Loucy (cell line): Measurements from ENCODE around the gene ZNF581.

Experiments
- H2AFZ ChIP-seq: fragments of 200-600 bp; sonication (generic); 2 replicates; pipeline ENCODE4 v1.6.0; 2016; ENCODE audit warnings: antibody characterized with exemption, mild to moderate bottlenecking, low read length, moderate library complexity
- H3F3A ChIP-seq: fragments of 200-600 bp; 2 replicates; pipeline ENCODE4 v1.6.0; 2016; ENCODE audit warnings: antibody characterized with exemption, low read depth, mild to moderate bottlenecking
- H3K27me3 ChIP-seq: fragments of 200-600 bp; sonication (generic); 2 replicates; pipeline ENCODE4 v1.6.1; 2014; ENCODE audit warnings: low read length, mild to moderate bottlenecking; ENCODE audit not compliant: insufficient read depth, poor library complexity, severe bottlenecking
- H3K36me3 ChIP-seq: fragments of 200-600 bp; sonication (generic); 2 replicates; pipeline ENCODE4 v1.6.1; 2016; ENCODE audit warnings: low read length; ENCODE audit not compliant: insufficient read depth
- H3K4me1 ChIP-seq: fragments of 200-600 bp; sonication (generic); 2 replicates; pipeline ENCODE4 v1.5.1; 2014; ENCODE audit warnings: low read length, mild to moderate bottlenecking; ENCODE audit not compliant: insufficient read depth, poor library complexity, severe bottlenecking
- H3K4me2 ChIP-seq: fragments of 200-600 bp; sonication (generic); 2 replicates; pipeline ENCODE4 v1.6.0; 2014; ENCODE audit warnings: antibody characterized with exemption, low read length, low read depth, mild to moderate bottlenecking; ENCODE audit not compliant: poor library complexity, severe bottlenecking
- H3K4me3 ChIP-seq: fragments of 200-600 bp; sonication (generic); 2 replicates; pipeline ENCODE4 v1.5.1; 2014; ENCODE audit warnings: low read length, mild to moderate bottlenecking, mixed read lengths; ENCODE audit not compliant: poor library complexity, severe bottlenecking
- H3K79me2 ChIP-seq: fragments of 200-600 bp; sonication (generic); 2 replicates; pipeline ENCODE4 v1.6.1; 2014; ENCODE audit warnings: low read length; ENCODE audit not compliant: insufficient read depth
- H3K9ac ChIP-seq: fragments of 200-600 bp; sonication (generic); 2 replicates; pipeline ENCODE4 v1.6.0; 2014; ENCODE audit warnings: mild to moderate bottlenecking, low read depth, low read length, moderate library complexity; ENCODE audit not compliant: poor library complexity, severe bottlenecking
- H3K9me2 ChIP-seq: fragments of 200-600 bp; sonication (generic); replicated peaks from 2 replicates; pipeline ENCODE4 v1.6.1; 2016; ENCODE audit warnings: low read depth, low read length, mixed read lengths
- H3K9me3 ChIP-seq: fragments of 200-600 bp; sonication (generic); 2 replicates; pipeline ENCODE4 v1.6.1; 2014; ENCODE audit warnings: mild to moderate bottlenecking, antibody characterized with exemption, low read length, low read depth; ENCODE audit not compliant: insufficient read depth
- H4K20me1 ChIP-seq: fragments of 200-600 bp; sonication (generic); 2 replicates; pipeline ENCODE4 v1.6.0; 2014; ENCODE audit warnings: antibody characterized with exemption, low read length, mild to moderate bottlenecking; ENCODE audit not compliant: insufficient read depth, poor library complexity, severe bottlenecking
- EZH2phosphoT487 ChIP-seq: fragments of 200-600 bp; IDR thresholded peaks from 2 replicates; pipeline ENCODE4 v1.6.1; 2018; ENCODE audit warnings: antibody characterized with exemption, mild to moderate bottlenecking, moderate library complexity, borderline replicate concordance
- TF ChIP-seq, protein P1 (sequence below): fragments of 200-600 bp; sonication (generic); conservative IDR thresholded peaks from 2 replicates; pipeline ENCODE4 v1.5.1; 2014; ENCODE audit warnings: mild to moderate bottlenecking, antibody characterized with exemption, low read length

Gene ZNF581

DNA sequence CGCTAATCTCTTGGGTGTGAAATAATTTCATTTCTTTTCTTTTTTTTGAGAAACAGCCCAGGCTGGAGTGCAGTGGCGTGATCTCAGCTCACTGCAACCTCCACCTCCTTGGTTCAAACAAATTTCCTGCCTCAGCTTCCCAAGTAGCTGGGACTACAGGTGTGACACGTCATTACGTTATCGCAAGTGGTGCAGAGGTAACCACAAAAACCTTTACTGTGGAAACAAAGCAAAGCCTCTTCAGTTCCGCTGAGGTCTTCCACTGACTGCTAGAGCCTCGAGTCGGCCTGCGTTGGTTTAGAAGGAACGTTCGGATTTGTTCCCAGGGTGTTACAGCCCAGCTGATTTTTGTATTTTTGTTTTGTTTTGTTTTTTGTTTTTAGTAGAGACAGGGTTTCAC is 17.1 kb upstream of the ZNF581 start:
- H3K79me2 ChIP-seq, result 0 out of 2 replicates have a peak, but pooled peaks cover 7% of the 10 kb centered on the region
- H3K4me2 ChIP-seq, result peak overlapping the region; percentile 21
- no peaks in the 10 kb centered on the region for H3K9me3 ChIP-seq
- peaks cover 6% of the 10 kb centered on the region for H4K20me1 ChIP-seq
- peak overlapping the region; percentile 25 for H3K9ac ChIP-seq
- H3K4me3 ChIP-seq, result no peak overlapping the region
- no peaks in the 10 kb centered on the region for H3K27me3 ChIP-seq
- H3K9me2 ChIP-seq, result no peaks in the 10 kb centered on the region
- H3F3A ChIP-seq, result no peaks in the 10 kb centered on the region
- H3K36me3 ChIP-seq, result no peaks in the 10 kb centered on the region
- H3K4me1 ChIP-seq, result peaks cover 11% of the 10 kb centered on the region
- no peak for TF ChIP-seq EZH2phosphoT487
- TF ChIP-seq, protein P1, sequence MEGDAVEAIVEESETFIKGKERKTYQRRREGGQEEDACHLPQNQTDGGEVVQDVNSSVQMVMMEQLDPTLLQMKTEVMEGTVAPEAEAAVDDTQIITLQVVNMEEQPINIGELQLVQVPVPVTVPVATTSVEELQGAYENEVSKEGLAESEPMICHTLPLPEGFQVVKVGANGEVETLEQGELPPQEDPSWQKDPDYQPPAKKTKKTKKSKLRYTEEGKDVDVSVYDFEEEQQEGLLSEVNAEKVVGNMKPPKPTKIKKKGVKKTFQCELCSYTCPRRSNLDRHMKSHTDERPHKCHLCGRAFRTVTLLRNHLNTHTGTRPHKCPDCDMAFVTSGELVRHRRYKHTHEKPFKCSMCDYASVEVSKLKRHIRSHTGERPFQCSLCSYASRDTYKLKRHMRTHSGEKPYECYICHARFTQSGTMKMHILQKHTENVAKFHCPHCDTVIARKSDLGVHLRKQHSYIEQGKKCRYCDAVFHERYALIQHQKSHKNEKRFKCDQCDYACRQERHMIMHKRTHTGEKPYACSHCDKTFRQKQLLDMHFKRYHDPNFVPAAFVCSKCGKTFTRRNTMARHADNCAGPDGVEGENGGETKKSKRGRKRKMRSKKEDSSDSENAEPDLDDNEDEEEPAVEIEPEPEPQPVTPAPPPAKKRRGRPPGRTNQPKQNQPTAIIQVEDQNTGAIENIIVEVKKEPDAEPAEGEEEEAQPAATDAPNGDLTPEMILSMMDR, result no peak
- no peak overlapping the region for H2AFZ ChIP-seq

DNA sequence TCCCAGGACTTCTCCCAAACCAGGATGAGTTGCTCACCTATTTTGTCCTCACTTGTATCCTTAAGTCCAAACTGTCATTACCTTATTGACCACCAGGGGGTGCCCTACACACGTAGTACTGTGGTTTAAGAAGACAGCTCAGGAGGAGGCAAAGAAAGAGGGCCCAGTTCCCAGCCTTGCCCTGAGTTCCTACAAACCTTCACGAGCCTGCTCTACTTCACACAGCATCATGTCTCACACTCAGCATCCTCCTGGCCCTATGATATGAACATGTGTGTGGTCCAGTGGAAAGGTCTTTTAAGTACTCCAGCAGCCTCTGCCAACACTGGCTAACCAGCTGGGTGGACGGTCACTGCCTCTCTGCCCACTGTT is 11.0 kb upstream of the ZNF581 start:
- peaks cover 25% of the 10 kb centered on the region for H3K79me2 ChIP-seq
- no peak overlapping the region for H3K4me2 ChIP-seq
- TF ChIP-seq EZH2phosphoT487, result no peak
- TF ChIP-seq, protein P1, result peak; percentile 75
- H3F3A ChIP-seq, result no peaks in the 10 kb centered on the region
- no peaks in the 10 kb centered on the region for H3K9me2 ChIP-seq
- peaks cover 20% of the 10 kb centered on the region for H3K4me1 ChIP-seq
- H3K4me3 ChIP-seq, result no peak overlapping the region
- peaks cover 8% of the 10 kb centered on the region for H4K20me1 ChIP-seq
- H3K9me3 ChIP-seq, result no peaks in the 10 kb centered on the region
- H3K36me3 ChIP-seq, result no peaks in the 10 kb centered on the region
- no peak overlapping the region for H3K9ac ChIP-seq
- no peaks in the 10 kb centered on the region for H3K27me3 ChIP-seq
- no peak overlapping the region for H2AFZ ChIP-seq

DNA sequence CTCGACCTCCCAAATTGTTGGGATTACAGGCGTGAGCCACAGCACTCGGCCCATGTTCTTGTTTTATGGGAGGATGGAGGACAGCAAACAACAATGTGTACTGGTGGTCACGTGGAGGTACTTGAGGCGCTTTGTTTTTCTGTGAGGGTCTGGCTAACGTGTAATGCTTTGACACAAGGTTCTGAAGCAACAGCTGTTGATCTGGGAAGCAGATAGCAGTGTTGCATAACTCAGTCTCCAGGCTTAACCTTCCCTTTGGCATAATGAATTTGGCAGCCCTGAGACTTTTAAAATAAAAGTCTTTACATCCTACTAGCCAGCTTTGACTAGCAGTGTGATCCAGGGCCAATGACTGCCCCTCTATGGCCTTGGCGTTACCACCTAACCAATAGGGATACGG is 9.6 kb upstream of the ZNF581 start:
- Histone ChIP-seq H3K27me3 (no peaks in the 10 kb centered on the region), H3K36me3 (no peaks in the 10 kb centered on the region), H3K79me2 (peaks cover 30% of the 10 kb centered on the region), H4K20me1 (peaks cover 8% of the 10 kb centered on the region), H3K4me3 (peak overlapping the region; percentile 96), H2AFZ (no peak overlapping the region), H3K9ac (peak overlapping the region; percentile 96), H3K4me1 (peaks cover 23% of the 10 kb centered on the region), H3F3A (no peaks in the 10 kb centered on the region), H3K9me2 (no peaks in the 10 kb centered on the region), H3K9me3 (no peaks in the 10 kb centered on the region), H3K4me2 (peak overlapping the region; percentile 99)
- TF ChIP-seq EZH2phosphoT487, result no peak
- TF ChIP-seq, protein P1, result no peak
